NCI-H146 treated with DMSO at 0.1 percent for 48 hours (cell line): Measurements from ENCODE around the gene HOXB6.

ENCODE experiments used
- DNase-seq: peaks from one replicate; lab custom pipeline; 2025; ENCODE audit not compliant: unreplicated experiment; lab: John Stamatoyannopoulos, UW

Gene HOXB6

GRCh38 chr17:48555258-48556228, 49.2 kb downstream of the HOXB6 start:
- peak; percentile 55 for DNase-seq

GRCh38 chr17:48554412-48555257, 50.2 kb downstream of the HOXB6 start:
- no peak for DNase-seq

DNA sequence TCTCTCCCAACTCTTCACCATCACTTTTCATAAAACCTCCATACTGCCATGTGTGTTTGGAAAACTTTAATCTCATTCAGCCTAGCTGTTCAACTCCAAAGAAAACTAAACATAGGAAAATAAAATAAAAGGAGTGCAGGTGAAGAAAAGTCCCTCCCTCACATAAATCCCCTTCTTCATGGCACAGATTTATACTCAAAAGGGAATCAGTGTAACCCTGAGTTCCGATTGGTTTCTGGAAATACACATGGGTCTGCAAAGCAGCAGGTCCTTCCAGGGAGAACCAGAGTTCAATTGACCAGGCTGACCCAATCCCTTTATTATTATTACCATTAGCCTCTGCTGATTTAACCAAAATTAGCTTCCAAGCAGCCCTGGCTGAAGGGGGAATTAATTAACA, 51.0 kb downstream of the HOXB6 start:
- DNase-seq = no peak

GRCh38 chr17:48553190-48553547, 51.6 kb downstream of the HOXB6 start:
- no peak for DNase-seq

- DNase-seq = no peak
These were observed 52.2 kb downstream of the HOXB6 start for GRCh38 chr17:48552466-48553189.

DNA sequence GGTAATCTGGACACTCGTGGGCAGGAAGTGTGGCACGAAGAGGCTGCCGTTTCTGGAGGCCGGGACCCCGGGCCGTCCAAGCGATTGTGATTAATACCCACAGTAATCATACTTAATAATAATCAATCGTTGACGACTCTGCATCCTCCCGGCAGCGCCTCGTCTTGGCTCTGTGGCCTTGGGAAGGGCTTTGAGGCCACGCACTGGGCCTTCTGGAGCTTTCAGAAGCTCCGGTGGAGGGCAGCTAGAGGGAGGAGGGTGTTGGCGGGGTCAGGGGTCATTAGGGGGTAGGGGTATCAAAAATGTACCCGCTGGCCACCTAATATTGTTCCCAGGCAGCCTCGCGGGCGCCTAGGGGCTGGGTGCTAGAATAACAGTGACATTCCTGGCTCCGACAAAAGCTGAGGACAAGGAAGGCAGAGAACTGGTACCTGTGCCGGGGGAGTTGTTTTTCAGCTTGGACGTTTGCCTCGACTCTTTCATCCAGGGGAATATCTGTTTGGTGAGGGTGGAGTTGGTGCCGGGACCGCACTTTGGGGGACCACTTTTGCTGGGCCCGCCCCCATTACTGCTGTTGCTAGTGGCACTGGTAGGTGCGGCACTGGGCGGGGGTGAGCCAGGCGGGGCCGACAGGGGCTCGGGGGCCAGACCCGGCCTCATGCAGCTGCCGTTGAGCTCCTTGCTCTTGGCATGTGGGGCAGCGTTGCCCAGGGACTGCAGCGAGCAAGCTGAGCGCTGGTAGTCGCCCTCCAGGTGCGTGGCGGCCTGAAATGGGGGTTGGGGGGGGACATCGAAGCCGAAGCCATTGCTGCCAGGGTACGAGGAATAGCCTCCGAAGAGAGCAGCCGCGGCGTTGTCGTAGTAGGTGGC, 53.0 kb downstream of the HOXB6 start:
- DNase-seq = no peak

GRCh38 chr17:48551214-48551555, 53.6 kb downstream of the HOXB6 start:
- no peak for DNase-seq

- no peak for DNase-seq
These were observed 54.1 kb downstream of the HOXB6 start for GRCh38 chr17:48550502-48551213.

DNA sequence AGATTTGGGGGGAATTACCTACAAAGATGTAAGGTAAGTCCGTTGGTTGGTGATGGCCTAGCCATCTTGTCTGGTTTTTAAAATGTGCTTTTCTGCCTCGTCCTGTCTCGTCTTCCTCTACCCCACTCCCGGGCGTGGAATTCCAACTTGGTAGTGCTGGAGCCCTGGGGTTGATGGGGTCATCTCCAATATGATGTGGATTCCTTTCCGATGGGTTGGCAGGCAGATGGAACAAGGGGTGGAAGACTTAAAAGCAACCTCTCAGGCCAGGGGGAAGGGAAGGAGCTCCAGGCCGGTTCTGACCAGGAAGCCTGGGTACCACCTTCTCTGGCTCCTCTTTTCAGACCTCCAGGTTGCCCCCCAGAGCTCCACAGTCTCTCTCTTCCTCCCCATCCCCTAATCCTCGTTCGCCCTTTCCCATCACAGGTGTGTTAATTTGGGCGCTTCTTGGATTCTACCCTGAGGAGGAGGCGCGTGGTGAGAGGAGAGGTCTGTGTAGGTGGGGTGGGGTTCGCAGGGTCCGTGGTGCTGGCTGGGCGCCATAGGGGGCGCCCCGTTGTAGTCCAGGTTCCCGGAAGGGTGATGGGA, 54.8 kb downstream of the HOXB6 start:
- no peak for DNase-seq

DNA sequence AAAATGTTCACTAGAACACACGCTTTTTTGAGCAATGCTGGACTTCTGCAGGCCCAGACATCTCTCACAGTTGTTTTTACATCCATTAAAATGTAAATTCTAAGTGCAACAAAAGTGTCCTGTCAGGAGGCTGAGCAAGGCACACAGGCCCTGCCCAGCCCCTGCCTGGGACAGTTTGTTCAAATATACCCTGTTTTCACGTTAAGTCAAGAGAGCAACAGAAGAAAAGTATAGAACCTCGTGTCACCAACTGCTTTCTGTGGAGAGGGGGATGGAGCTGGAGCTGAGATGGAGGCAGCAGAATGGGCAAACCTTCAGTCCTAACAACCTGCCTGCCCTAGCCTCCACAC, 55.5 kb downstream of the HOXB6 start:
- no peak for DNase-seq

DNA sequence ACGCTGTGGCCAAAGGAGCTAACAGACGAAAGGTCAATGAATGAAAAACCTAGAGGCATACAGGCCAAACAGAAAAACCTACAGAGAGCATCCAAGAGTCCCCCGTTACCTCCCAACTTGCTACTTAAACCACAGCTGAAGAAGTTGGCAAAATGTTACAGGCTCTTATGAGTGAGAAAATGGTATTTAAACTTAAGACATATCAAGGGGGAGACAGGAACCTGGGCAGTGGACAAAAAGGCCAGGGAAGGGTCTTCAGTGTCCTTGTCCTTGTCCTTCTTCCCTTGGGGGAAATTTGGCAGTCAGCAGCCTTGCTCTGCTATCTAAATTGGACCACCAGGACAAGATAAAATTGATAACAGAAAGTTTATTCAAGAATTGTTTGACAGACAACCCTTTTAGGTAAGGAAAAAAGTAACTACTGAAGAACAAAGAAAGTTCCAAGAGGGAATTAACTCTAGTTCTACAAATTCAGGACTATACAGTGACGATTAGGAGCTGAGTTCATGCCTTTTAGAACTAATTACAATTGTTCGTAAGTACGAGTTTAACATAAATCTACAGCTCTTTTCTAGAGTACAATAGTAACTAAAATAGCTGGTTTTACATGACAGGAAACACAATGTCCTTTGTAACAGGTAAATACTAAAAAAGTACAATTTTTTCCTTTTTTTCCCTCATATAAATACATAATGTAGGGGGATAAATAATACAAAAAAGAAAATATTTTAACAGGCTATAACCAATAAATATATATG, 56.1 kb downstream of the HOXB6 start:
- DNase-seq = no peak

DNA sequence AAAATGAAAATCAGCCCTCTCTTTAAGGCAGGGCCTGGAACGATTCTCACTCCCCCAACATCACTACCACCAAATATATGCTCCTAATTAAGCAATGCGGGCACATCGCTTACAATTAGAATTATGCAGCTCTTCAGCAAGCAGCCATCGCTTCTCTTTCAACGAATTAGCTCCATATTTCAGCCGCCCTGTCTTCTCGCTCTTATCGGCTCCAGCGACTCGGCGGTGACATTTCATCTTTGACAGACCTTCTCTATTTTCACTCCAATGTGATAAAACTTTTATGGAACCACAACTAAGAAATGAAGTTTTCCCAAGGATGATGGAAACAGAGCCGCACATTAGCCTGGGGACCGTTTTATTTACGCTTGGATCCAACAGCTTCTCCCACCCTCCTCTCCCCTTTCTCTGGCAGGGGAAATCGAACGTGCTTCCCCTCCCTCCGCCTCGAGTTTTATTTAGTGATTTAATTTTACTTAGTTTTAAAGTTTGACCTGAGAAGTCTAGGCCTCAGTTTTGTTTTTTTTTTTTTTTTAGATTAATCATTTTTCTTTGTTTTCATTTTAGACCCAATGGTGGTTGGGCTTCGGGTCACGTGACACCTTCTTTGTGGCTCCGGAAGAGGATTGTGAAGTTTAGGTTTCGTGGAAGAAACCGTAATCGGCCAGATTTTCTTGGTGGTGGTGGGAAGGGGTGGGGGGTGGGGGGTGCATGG, 56.8 kb downstream of the HOXB6 start:
- DNase-seq = no peak

- no peak for DNase-seq
These were observed 57.6 kb downstream of the HOXB6 start for GRCh38 chr17:48546924-48547807.

DNA sequence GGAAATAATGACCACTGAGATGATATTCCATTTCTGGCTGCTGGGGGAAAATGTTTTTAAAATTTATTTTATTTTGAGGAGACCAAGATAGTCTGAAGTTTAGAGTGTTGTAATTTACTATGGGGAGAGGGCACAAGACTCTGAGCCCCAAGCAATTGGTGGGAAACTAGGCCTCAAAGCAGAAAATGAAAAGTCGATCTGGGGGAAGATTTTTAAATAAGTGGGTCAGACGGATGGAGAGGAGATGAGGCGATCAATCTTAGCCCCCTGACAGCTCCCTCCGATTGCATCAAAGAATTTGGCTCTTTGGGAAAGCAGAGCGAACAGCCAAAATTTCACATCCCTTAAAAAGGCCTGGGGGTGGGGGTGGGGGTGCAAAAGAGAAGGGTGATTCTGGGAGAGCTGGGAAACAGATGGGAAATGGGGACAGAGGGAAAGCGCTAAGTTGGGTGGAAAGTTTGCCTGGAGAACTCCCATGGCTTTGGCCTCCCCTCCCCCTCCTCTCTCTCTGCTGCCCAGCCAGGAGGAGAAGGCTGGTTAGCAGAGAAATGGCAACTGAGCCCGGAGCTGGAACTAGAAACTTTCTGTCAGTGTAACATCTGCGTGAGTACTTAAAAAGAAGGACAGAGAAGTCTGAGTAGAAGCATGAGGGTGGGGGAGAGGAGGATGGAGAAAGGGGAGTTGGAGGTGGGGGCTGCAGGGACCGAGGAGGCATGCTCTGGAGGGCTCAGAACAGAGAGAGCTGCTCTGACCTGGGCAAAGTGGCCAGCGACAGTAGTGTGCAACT, 58.5 kb downstream of the HOXB6 start:
- no peak for DNase-seq
